Stimulated activated CD8-positive, alpha-beta memory T cell treated with anti-CD3 and anti-CD28 coated beads, Interleukin-15, amount 100 ng/mL, for 48 hours (primary cell): ENCODE data around the gene FKBP9.
"Not testable (repeated sequence)": the region's sequence is repeated elsewhere in the genome, so short reads cannot be mapped to it uniquely, and the experiment has no call there.

Source experiments
- DNase-seq, 2 donors: peaks; one replicate each; pipeline ENCODE4 v3.0.0-alpha.2; 2020; ENCODE audit warnings: low read depth in 2 of 2

The FKBP9 gene

GRCh38 chr7:32952876-32953275 is 4.4 kb upstream of the FKBP9 start:
- no peak for DNase-seq

- DNase-seq, result no peak
Measured at GRCh38 chr7:32958046-32959025, 1.1 kb downstream of the FKBP9 start.

DNA sequence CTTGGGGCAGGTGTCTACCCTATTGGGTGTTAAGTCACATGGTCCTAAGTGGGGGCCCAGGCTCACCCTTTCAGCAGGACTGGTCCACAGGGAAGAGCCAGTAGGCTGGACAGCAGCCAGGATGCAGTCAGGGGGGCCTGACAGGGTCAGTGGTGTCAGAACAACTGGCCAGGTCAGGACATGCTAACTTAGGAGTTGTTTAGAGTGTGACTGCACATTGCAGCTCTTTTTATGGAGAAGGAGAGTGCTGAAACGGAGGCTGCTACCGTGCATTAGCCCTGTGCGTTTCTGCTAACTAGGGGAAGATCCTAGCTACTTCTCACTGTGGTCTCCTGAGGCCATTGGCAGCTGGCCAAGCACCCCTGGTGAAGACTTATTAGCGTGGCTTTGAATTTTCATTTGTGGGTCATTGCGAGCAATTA is 6.7 kb downstream of the FKBP9 start:
- not testable (repeated sequence) for DNase-seq

DNA sequence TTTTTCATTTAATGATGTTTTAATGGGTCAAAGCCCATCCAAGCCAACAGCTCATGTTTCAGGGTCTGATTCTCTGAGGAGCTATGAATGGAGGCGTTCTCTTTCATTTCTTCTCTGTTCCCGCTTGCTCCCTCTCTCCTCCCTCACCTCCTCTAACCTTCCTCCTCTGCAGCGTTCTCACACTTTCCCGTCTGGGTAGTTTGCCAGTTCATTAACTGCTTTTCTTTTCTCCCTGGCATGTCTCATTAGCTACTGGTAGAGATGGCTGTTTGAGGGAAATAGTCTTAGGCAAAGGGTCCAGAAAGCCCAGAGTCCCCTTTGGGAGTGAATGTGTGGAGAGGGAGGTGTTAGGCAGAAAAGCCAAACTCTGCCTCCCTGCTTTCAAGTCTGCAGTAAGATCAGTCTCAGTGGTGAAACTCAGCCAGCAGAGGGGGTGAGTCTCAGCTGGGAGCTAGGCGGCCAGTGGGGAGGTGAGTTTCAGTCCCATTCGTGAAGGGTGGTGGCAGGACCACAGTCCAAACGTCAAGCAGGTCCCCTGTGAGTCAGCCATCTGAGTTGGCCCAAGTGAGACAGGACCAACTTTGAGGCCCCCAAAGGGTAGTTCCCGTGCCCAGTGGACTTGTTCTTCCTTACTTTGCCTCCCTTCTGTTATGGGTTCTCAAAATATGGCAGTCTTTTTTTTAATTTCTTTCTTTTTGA is 7.4 kb downstream of the FKBP9 start:
- not testable (repeated sequence) for DNase-seq

- not testable (repeated sequence) for DNase-seq
Measured at GRCh38 chr7:32966489-32967267, 9.4 kb downstream of the FKBP9 start.

GRCh38 chr7:32967268-32967582 is 10.0 kb downstream of the FKBP9 start:
- DNase-seq, result not testable (repeated sequence)

GRCh38 chr7:32971967-32972366 is 14.7 kb downstream of the FKBP9 start:
- not testable (repeated sequence) for DNase-seq

DNA sequence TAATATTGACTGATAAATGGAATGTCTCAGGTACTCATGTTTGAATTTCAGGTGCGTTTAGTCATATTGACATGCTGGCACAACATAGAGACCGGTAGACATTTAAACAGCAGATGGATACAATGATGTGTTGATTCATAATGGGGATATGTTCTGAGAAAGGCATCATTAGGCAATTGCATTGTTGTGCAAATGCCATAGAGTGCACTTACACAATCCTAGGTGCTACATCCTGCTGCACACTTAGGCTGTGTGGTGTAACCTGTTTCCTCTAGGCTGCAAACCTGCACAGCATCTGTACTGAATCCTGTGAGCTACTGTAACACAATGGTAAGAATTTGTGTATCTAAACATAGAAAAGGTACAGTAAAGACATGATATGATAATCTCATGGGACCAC is 19.9 kb downstream of the FKBP9 start:
- not testable (repeated sequence) for DNase-seq

GRCh38 chr7:32979246-32979645 is 22.0 kb downstream of the FKBP9 start:
- DNase-seq, result not testable (repeated sequence)

- DNase-seq, result not testable (repeated sequence)
Measured at GRCh38 chr7:32979902-32980301, 22.7 kb downstream of the FKBP9 start.

- DNase-seq, result not testable (repeated sequence)
Measured at GRCh38 chr7:32988148-32988547, 30.9 kb downstream of the FKBP9 start.

DNA sequence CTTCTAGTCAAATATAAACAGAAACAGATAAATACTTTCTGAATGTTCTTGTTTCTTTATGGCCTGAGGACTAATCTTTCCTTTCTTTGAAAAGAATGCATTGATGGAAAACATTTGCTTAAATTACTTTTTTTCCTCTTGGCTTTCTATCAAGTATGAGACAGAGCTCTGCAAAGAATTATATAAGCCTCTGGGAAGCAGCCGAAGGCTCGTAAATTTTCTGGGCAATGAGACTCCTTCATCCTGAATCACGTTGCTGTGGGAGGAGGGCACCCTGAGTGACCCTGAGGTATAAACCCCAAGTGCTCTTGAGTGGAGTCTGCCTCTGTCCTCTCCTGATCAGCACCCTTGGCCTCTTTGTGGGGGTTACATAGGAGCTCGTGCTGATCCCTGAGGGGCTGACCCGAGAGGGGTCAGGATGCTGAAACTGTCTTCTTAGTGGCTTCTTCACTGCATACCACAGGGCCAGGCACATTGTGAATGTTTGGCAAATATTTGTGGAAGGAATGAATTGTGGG is 33.9 kb downstream of the FKBP9 start:
- DNase-seq, result not testable (repeated sequence)

DNA sequence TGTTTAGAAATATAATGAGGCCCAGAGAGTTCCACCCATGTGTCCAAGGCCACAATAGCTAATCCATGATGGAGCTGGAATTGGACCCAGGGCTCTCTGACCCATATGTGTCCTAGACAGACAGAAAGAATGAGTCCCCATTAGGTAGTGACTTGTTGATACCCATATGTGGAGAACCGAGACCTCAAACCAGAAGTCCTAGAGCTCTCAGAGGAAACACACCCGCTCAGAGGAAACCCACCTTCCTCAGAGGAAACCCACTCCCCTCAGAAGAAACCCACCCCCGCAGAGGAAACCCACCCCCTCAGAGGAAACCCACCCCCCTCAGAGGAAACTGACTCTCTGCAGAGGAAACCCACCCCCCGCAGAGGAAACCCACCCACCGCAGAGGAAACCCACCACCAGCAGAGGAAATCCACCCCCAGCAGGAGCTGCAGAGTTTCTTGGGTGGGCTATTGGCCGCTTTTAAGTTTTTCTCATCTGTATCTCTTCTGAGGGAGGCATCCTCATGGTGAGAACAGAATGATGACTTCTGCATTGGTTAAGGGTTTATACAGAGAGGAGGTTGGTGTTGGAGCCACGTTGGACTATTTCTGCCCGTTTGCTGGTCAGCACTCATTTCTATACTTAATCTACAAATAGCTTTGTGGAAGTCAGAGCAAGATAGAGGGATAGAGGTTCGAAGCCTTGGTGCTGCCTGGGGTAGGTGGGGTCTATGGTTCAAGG is 34.9 kb downstream of the FKBP9 start:
- not testable (repeated sequence) for DNase-seq

GRCh38 chr7:32992750-32993149 is 35.5 kb downstream of the FKBP9 start:
- not testable (repeated sequence) for DNase-seq

DNA sequence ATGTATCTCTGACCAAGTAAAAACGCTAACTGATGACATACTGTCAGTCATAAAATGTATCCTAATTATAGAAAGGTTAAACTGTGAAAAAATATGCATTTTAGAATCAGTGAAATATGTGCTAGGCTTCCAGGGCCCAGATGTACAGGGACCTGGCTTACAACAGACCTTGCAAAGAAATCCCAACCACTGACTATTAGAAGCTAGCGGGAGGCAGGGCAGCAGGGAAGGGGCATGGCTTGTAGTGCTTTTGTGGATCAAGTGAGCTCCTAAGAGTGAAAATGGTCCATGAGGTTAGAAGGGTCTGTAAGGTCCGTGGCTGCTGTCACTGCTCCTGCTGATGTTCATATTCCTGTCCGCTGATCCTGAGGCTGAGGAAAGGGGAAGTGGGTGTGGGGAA is 40.7 kb downstream of the FKBP9 start:
- not testable (repeated sequence) for DNase-seq

DNA sequence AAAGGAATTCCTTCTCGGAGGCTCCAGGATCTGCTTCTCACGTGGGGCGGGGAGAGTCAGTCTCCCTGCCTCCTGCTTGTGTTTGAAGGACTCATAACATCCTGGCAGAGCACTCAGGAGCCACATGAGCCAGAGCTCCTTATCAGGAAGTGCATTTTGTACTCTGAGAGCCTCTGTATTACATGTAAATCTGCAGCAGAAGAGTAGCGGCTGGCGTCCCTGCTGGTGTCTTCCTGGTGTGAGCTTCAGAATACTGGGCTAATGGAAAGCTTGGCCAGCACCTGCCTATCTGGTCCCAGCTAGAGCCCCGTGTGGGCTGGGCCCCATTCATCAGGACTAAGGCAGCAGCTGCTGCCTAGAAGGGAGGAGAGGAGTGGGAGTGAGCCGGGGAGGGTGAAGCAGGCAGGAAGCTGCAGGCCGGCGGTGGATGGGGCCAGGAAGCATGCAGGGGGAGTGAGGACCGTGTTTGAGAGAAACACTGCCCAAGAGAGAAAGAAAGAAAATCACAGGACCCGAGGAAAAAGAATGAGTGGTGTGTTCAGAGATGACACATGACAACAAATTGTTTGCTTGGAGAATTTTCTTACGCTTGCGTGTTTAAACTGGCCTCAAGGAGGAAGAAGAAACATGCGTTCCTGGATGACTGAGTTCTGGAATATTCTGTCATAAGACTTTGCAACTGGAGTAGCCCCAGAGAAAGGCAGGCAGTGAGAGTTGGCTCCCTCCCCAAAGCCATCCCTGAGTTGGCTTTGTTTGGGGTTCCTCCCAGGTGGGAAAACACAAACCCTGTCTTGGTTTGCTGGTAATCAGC is 41.3 kb downstream of the FKBP9 start:
- not testable (repeated sequence) for DNase-seq

DNA sequence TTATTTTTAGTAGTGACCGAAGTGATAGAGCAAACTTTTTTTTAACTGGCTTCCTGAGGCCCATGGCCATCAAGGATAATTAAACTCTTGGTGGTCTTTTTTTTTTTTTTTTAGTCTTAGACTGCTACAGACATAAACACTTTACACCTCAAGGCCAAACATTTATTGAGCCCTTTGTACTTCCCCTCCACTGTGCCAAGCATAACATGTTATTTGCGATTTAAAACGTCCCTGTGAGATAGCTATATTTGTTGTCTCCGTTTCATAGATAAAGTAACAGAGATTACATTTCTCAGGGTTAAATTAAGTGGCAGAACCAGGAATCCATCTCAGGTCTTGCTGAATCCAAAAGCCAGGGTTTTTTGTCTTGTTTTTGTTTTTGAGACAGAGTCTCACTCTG is 42.1 kb downstream of the FKBP9 start:
- DNase-seq, result not testable (repeated sequence)

DNA sequence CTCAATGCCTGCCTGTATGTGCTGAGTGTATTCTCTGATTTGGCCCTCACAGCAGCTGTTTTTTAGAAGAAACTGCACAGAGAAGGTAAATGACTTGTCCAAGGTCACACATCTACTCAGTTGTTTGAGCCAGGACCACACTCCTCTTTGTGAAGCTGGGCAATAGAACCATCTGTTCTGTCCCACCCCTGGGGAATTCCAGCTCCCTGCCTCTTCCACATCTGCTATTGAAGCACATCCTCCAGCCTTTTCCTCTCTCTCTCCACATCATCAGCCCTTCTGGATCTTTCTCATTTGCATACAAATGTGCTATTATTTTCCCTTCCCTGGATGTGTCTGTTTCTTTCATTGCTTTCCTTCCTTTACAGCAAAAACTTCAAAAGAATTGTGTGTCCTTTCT is 45.9 kb downstream of the FKBP9 start:
- DNase-seq, result not testable (repeated sequence)

DNA sequence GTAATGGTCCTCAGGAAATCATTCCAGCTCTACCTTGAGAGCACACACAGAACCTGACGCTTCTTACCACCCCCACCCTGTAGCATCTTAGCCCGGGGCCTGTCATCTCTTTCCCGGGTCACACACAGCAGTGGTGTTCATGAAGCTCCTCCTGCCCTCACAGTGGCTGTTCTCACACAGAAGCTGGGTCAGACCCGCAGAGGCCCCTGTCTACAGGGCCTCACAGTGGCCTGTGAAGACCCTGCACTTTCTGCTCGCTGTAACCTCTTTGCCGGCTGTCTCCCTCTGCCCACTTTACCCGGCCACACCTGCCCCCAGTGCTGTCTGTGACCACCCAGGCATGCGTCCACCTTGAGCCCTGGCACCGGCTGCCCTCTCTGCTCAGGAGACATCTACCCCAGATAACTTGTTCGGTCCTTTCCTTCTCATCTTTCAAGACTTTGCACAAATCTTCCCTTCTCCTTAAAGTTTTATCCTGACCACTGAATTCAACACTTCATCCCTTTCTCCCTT is 46.9 kb downstream of the FKBP9 start:
- DNase-seq, result not testable (repeated sequence)

- not testable (repeated sequence) for DNase-seq
Measured at GRCh38 chr7:33005193-33005592, 48.0 kb downstream of the FKBP9 start.
